GM13976 (cell line): ENCODE results near the gene ACTR3C.
"Not testable (repeated sequence)": the region's sequence is repeated elsewhere in the genome, so short reads cannot be mapped to it uniquely, and the experiment has no call there.

ENCODE experiments used
- DNase-seq: peaks from one replicate; pipeline ENCODE4 v3.0.0; 2012; ENCODE audit warnings: low spot score
- in situ Hi-C: fragments of 300-500 bp; cut with MboI; formaldehyde crosslinking; loops from one replicate; pipeline ENCODE4 v1.12.0; 2022; ENCODE audit warnings: low sequenced_read_pairs, mixed read lengths, inconsistent platforms; ENCODE audit not compliant: unreplicated experiment

ACTR3C gene

GRCh38 chr7:150225444-150225843 lies 97.9 kb downstream of the ACTR3C start:
- in situ Hi-C loops, DNase-seq: not testable (repeated sequence)

DNA sequence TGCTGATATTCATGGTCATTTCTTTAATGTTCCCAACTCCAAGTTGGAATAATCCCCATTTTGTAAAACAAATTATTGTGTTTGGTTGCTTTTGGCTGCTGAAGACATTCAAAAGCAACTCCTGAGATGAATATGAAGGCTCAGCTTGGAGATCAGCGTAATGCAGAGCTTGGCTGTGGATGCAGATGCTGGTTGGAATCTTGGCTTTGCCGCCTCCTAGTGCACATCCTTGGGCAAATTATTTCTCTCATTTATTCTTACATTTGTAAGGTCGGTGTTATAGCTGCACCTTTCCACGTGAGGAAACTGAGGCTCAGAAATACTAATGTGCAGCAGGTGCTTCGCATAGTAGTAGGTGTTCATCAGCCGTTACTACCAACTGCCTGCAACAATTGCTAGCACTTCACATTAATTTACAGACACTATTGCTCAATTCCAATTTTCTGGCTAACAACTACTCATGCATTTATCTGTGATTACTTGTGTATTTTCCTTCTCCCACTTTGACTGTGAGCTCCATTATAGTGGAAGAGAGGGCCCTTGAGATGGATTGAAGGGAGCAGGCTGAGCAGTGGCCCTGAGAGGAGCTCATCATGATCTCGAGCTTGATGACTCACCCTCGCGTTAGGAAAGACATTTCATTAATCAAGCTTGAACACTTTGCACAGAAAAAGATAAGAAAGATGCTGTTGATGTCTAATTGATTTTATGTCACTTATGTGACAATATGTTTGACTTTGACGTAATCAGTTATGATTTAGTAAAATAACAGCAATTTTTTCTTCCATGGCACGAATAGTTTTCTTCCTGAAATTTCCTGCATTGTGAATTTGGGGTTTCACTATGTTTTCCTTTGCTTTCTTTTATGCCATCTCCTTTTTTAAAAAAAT lies 101.0 kb downstream of the ACTR3C start:
- in situ Hi-C loops, DNase-seq: not testable (repeated sequence)

DNA sequence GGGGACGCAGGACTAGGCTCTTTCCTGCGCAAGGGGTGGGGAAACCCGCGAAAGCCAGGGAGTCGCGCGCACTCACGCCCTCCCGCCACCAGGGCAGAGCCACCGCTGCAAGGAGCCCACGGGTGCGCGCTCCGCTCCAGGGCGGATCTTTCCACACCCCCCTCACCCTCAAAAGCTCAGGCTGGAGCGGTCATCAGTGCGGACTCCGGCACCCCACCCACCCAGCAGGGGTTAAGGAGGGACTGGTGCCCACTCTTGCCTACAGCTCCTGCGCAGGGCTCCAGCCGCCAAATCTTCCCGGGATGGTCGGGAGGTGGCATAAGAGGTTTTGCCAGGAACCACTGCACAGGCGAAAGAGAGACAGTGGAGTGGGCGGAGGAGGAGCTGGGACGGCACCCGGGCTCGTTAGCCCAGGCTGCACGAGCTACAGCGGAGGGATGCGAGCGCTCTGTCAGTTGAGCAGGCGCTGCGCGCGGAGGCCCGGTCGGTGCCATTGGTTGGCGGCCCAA lies 102.6 kb downstream of the ACTR3C start:
- in situ Hi-C loops, DNase-seq: not testable (repeated sequence)

GRCh38 chr7:150219941-150220658 lies 103.2 kb downstream of the ACTR3C start:
- in situ Hi-C loops = not testable (repeated sequence)
- peak; percentile 3 for DNase-seq

- in situ Hi-C loops, DNase-seq: not testable (repeated sequence)
These were observed 116.5 kb downstream of the ACTR3C start for GRCh38 chr7:150206848-150207247.

DNA sequence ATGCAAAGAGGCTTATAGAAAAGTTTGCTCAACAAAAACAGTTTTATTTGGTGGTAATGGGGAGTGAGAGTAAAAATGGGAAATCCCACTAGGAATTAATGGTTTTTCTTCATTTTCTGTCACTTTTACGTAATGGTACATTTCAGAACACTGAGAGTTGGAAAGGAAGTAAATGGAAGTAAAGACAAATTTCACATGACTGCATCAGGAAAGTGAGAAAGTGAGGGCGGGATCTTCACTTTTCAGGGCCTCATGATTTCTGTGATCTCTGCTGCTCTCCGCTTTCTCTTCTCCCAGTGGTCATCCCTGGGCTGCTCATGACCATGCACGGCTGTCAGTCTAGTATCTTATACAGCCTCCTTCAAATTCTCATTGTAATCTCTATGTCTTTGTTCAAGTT lies 117.5 kb downstream of the ACTR3C start:
- in situ Hi-C loops, DNase-seq: not testable (repeated sequence)

- in situ Hi-C loops, DNase-seq: not testable (repeated sequence)
These were observed 118.8 kb downstream of the ACTR3C start for GRCh38 chr7:150204577-150204976.

GRCh38 chr7:150202894-150203293 lies 120.5 kb downstream of the ACTR3C start:
- DNase-seq, in situ Hi-C loops: not testable (repeated sequence)
